CD4-positive, CD25-positive, alpha-beta regulatory T cell (primary cell): ENCODE data around the gene LTC4S. TPM values are rescaled to one million over a fixed set of nuclear protein-coding genes. Genes with fewer than 3 reads are reported as not detected.
"Not testable (repeated sequence)": the region's sequence is repeated elsewhere in the genome, so short reads cannot be mapped to it uniquely, and the experiment has no call there.

Experiments
- ATAC-seq, 2 donors: fragments of 150-1000 bp; cut with Tn5 transposase; one replicate each; pipeline ENCODE4 v1.10.0; 2021; ENCODE audit warnings: low read depth in 2 of 2, moderate number of reproducible peaks in 2 of 2, moderate library complexity in 1 of 2
- DNase-seq, 3 donors: peaks; one replicate each; pipeline versions ENCODE4 v3.0.0 to v3.0.0-alpha.2; 2012 to 2022; ENCODE audit warnings: mixed read lengths in 1 of 3
- H3K27ac ChIP-seq: one replicate; pipeline ENCODE4 v1.7.0; 2013; ENCODE audit warnings: mild to moderate bottlenecking, low read length; ENCODE audit not compliant: insufficient read depth, poor library complexity, severe bottlenecking
- H3K27me3 ChIP-seq: one replicate; pipeline ENCODE4 v1.7.0; 2013; ENCODE audit warnings: low read length; ENCODE audit not compliant: control insufficient read depth, insufficient read depth
- H3K36me3 ChIP-seq: one replicate; pipeline ENCODE4 v1.7.0; 2013; ENCODE audit warnings: mild to moderate bottlenecking, low read length, moderate library complexity; ENCODE audit not compliant: control insufficient read depth, insufficient read depth
- H3K4me1 ChIP-seq: 2 replicates; pipeline ENCODE4 v1.7.0; 2013; ENCODE audit warnings: mild to moderate bottlenecking, low read length; ENCODE audit not compliant: insufficient read depth, control insufficient read depth, poor library complexity, severe bottlenecking
- H3K4me3 ChIP-seq: one replicate; pipeline ENCODE4 v1.7.0; 2013; ENCODE audit warnings: low read depth, mild to moderate bottlenecking, low read length, moderate library complexity
- H3K9me3 ChIP-seq, 2 experiments: 1 replicate in 1 of 2; 2 replicates in 1 of 2; pipeline ENCODE4 v1.7.0; 2013; ENCODE audit warnings: low read length in 2 of 2, mild to moderate bottlenecking in 1 of 2, moderate library complexity in 1 of 2; ENCODE audit not compliant: control insufficient read depth in 2 of 2
- H3K27ac Mint-ChIP-seq, 3 donors: one replicate each; pipeline ENCODE4 v1.8.0; 2020 to 2022; ENCODE audit warnings: mild to moderate bottlenecking in 3 of 3, mixed read lengths in 3 of 3, moderate library complexity in 2 of 3
- H3K27me3 Mint-ChIP-seq: one replicate; pipeline ENCODE4 v1.8.0; 2022; ENCODE audit warnings: mild to moderate bottlenecking, mixed read lengths
- H3K36me3 Mint-ChIP-seq: one replicate; pipeline ENCODE4 v1.8.0; 2020; ENCODE audit warnings: mixed read lengths
- H3K4me1 Mint-ChIP-seq, 4 donors: one replicate each; pipeline ENCODE4 v1.8.0; 2020 to 2022; ENCODE audit warnings: mixed read lengths in 4 of 4, mild to moderate bottlenecking in 1 of 4
- H3K4me3 Mint-ChIP-seq, 4 donors: one replicate each; pipeline ENCODE4 v1.8.0; 2020 to 2022; ENCODE audit warnings: mild to moderate bottlenecking in 4 of 4, mixed read lengths in 4 of 4, moderate library complexity in 3 of 4
- H3K9me3 Mint-ChIP-seq, 7 donors: one replicate each; pipeline ENCODE4 v1.8.0; 2020 to 2022; ENCODE audit warnings: mixed read lengths in 7 of 7, mild to moderate bottlenecking in 3 of 7, moderate library complexity in 2 of 7
- polyA plus RNA-seq, 4 donors: library from polyadenylated mRNA; unstranded; fragments of 300-500 nt; fragmentation: Illumina TruSeq; gene quantifications; one replicate each; pipeline ENCODE4 v1.2.3, GENCODE V29; 2021
- total RNA-seq: library from RNA; stranded (reverse); gene quantifications from one replicate; pipeline ENCODE4 v1.2.3, GENCODE V29; 2022

Gene LTC4S, protein sequence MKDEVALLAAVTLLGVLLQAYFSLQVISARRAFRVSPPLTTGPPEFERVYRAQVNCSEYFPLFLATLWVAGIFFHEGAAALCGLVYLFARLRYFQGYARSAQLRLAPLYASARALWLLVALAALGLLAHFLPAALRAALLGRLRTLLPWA
- total RNA-seq (2.8 TPM), polyA plus RNA-seq (1 to 10 TPM in 2 of 4 donors, under 1 TPM in 2; 0.48 to 4.3 (median 1.3) TPM)

DNA sequence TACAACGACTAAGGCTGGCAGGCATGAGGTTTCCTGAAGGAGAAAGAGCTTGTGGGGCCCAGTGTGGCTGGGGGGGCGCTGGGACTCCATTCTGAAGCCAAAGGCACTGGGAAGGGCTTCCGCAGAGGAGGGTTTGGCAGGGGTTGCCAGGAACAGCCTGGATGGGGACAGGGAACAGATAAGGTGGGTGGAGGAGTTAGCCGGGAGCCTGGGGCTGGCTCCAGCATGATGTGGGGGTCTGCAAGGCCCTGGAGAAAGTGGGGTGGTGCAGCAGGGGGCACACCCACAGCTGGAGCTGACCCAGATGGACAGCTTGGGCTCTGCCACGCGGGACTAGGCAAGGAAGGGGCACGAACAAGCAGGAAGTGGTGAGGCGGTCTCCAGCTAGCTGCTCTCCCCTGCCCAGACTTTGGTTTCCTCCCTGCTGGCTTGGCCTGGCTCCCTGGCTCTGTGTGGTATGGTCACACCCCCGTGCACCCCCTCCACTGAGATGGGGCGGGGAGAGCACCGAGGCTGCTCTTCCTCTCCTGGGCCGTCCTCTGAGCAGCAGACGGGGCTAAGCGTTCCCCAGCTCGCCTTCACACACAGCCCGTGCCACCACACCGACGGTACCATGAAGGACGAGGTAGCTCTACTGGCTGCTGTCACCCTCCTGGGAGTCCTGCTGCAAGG, at the start of gene LTC4S:
Gene LTC4S, plus strand, starts transcription at position 519 of the 672 bp plus-strand sequence. Its CDS starts 95 bp downstream, at position 614.
- H3K4me3 ChIP-seq = no peak within 1 kb of the TSS
- peak; percentile 54 to 65 for ATAC-seq
- Mint-ChIP-seq H3K27me3 (no peaks in the 10 kb centered on the region), H3K9me3 (peaks cover 0 to 2% (median 0%) of the 10 kb centered on the region in 7 donors), H3K36me3 (peaks cover 9% of the 10 kb centered on the region), H3K27ac (peak within 1 kb of the TSS; percentile 73 to 86 (median 75)), H3K4me1 (peaks cover 0 to 38% (median 13%) of the 10 kb centered on the region in 4 donors), H3K4me3 (peak within 1 kb of the TSS; percentile 70 to 89 (median 76))
- H3K4me1 ChIP-seq = peaks cover 30% of the 10 kb centered on the region
- no peaks in the 10 kb centered on the region for H3K9me3 ChIP-seq
- H3K36me3 ChIP-seq = peaks cover 3% of the 10 kb centered on the region
- no peaks in the 10 kb centered on the region for H3K27me3 ChIP-seq
- peak in 2 of 3 donors; percentile 38 to 79 for DNase-seq
- no peak within 1 kb of the TSS for H3K27ac ChIP-seq

DNA sequence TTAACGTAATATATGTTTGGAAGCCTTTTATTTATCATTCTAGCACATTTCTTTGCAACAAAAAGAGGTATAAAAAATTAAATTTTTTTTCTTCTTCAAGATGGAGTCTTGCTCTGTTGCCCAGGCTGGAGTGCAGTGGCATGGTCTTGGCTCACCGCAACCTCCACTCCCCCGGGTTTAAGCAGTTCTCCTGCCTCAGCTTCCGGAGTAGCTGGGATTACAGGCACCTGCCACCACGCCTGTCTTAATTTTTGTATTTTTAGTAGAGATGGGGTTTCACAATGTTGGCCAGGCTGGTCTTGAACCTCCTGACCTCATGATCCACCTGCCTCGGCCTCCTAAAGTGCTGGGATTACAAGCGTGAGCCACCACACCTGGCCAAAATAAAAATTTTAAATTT, 49.7 kb upstream of the LTC4S start:
- not testable (repeated sequence) for H3K27me3 Mint-ChIP-seq, H3K27ac Mint-ChIP-seq, H3K4me3 ChIP-seq, DNase-seq, H3K9me3 Mint-ChIP-seq, H3K27ac ChIP-seq, ATAC-seq, H3K9me3 ChIP-seq, H3K4me3 Mint-ChIP-seq, H3K27me3 ChIP-seq
- peaks cover 10% of the 10 kb centered on the region for H3K36me3 ChIP-seq
- peaks cover 18% of the 10 kb centered on the region for H3K36me3 Mint-ChIP-seq
- H3K4me1 ChIP-seq = peaks cover 12% of the 10 kb centered on the region
- peaks cover 24 to 45% (median 31%) of the 10 kb centered on the region in 4 donors for H3K4me1 Mint-ChIP-seq

DNA sequence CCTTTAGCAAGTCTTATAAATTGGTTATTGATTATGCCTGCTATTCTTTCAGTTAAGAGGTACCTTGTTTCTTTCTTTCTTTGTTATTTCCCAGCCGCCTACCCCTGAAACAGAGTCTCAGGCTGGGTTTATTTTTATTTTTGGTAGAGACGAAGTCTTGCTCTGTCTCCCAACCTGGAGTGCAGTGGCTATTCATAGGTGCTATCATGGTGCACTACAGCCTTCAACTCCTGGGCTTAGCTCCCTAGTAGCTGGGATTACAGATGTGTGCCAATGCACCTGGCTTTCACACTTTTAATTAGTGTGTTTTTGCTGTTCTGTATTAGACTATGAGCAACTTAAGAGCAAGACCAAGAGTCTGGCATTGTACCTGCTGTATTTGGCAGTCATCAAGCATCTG, 46.9 kb upstream of the LTC4S start:
- H3K36me3 Mint-ChIP-seq = peaks cover 13% of the 10 kb centered on the region
- no peaks in the 10 kb centered on the region for H3K27me3 Mint-ChIP-seq
- peak overlapping the region in 1 of 3 donors; percentile 67 for H3K27ac Mint-ChIP-seq
- ATAC-seq (no peak), DNase-seq (no peak)
- H3K9me3 ChIP-seq = no peaks in the 10 kb centered on the region
- no peaks in the 10 kb centered on the region for H3K27me3 ChIP-seq
- no peaks in the 10 kb centered on the region for H3K9me3 Mint-ChIP-seq
- peak overlapping the region; percentile 3 for H3K4me3 ChIP-seq
- no peaks in the 10 kb centered on the region for H3K4me1 ChIP-seq
- peaks cover 6% of the 10 kb centered on the region for H3K36me3 ChIP-seq
- H3K4me3 Mint-ChIP-seq = peak overlapping the region in 3 of 4 donors; percentile 38 to 52 (median 42)
- peaks cover 13 to 43% (median 26%) of the 10 kb centered on the region in 4 donors for H3K4me1 Mint-ChIP-seq
- H3K27ac ChIP-seq = no peak overlapping the region

DNA sequence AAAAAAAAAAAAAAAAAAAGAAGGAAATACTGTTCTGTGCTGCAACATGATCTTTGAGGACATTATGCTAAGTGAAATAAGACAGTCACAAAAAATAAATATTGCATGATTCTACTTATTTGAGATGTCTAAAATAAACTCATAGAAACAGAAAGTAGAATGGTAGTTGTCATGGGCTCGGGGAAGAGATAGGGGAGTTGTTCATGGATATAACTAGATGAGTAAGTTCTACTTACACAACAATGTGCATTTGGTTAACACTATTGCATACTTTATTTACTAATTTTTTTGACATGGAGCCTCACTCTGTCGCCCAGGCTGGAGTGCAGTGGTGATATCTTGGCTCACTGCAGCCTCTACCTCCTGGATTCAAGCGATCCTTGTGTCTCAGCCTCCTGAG, 46.0 kb upstream of the LTC4S start:
- H3K9me3 ChIP-seq = no peaks in the 10 kb centered on the region
- Mint-ChIP-seq H3K27me3 (no peaks in the 10 kb centered on the region), H3K36me3 (peaks cover 13% of the 10 kb centered on the region), H3K4me3 (no peak overlapping the region), H3K4me1 (peaks cover 13 to 41% (median 26%) of the 10 kb centered on the region in 4 donors), H3K9me3 (no peaks in the 10 kb centered on the region), H3K27ac (peak overlapping the region in 1 of 3 donors; percentile 52)
- H3K4me1 ChIP-seq = no peaks in the 10 kb centered on the region
- H3K27me3 ChIP-seq = no peaks in the 10 kb centered on the region
- H3K27ac ChIP-seq = no peak overlapping the region
- peaks cover 6% of the 10 kb centered on the region for H3K36me3 ChIP-seq
- H3K4me3 ChIP-seq = no peak overlapping the region
- ATAC-seq (no peak), DNase-seq (no peak)

DNA sequence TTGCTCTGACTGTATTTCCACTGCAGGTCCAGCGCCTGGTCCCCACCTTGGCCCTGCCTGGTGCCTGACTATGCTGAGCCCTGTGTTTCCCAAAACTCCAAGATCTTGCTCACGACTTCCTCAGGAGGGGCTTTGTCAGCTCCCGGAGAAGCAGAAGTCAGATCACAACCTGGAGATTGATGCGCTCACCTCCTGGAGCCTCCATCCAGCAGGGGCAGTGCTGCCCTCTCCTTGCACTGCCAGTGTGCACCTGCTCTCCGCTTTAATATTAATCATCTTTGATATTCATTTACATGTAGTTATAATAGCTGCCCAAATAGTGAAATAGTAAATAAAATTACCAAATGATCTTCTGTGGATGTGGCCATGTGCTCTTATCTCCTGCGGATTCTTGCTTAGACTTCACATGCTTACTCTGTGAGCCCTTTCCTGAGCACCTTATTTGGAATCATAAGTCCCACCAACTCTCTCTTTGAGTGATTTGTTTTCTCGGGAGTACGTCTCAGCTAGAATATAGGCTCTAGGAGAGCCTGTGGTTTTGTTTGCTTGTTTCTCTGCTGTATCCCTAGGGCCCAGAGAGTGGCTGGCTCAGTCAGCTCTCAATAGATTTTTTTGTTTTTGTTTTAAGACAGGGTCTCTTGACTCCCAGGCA, 43.8 kb upstream of the LTC4S start:
- Mint-ChIP-seq H3K9me3 (no peaks in the 10 kb centered on the region), H3K4me1 (peaks cover 20 to 56% (median 44%) of the 10 kb centered on the region in 4 donors), H3K27ac (peak overlapping the region in 1 of 3 donors; percentile 38), H3K27me3 (no peaks in the 10 kb centered on the region), H3K4me3 (no peak overlapping the region), H3K36me3 (peaks cover 18% of the 10 kb centered on the region)
- Histone ChIP-seq H3K27ac (no peak overlapping the region), H3K27me3 (no peaks in the 10 kb centered on the region), H3K4me3 (no peak overlapping the region), H3K36me3 (peaks cover 6% of the 10 kb centered on the region), H3K9me3 (no peaks in the 10 kb centered on the region), H3K4me1 (peaks cover 15% of the 10 kb centered on the region)
- no peak for ATAC-seq
- no peak for DNase-seq

DNA sequence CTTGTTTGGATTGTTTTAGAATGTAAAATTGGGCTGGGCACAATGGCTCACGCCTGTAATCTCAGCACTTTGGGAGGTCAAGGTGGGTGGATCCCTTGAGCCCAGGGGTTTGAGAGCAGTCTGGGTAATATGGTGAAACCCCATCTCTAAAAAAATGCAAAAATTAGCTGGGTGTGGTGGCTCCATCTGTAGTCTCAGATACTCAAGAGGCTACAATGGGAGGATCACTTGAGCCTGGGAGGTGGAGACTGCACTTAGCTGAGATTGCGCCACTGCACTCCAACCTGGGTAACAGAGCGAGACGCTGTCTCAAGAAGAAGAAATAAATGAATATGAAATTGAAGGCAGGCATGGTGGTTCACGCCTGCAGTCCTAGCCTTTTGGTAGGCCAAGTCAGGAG, 39.8 kb upstream of the LTC4S start:
- H3K36me3 Mint-ChIP-seq = peaks cover 10% of the 10 kb centered on the region

DNA sequence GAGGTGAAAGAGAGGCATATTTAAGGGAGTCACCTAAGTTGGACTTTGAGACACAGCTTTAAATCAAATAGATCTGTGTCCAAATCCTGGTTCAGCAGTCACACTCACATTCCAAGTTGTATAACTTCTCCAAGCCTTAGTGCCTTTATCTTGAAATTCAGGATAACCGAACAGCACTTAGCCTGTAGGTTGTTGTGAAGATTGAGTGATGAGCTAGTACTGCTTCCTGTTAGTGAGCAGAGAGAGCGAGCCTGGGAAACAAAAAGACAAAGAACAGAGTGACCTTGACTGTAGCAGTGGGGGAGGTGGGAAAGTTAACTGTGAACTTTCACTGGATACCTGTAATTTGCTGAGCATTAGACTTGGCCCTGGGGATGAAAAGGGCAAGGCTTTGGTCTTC, 38.8 kb upstream of the LTC4S start:
- Mint-ChIP-seq H3K27me3 (no peaks in the 10 kb centered on the region), H3K4me3 (peak overlapping the region; percentile 6 to 58 (median 34)), H3K9me3 (no peaks in the 10 kb centered on the region), H3K36me3 (peaks cover 7% of the 10 kb centered on the region), H3K4me1 (peaks cover 19 to 62% (median 53%) of the 10 kb centered on the region in 4 donors), H3K27ac (peak overlapping the region; percentile 29 to 97 (median 71))
- Histone ChIP-seq H3K4me1 (peaks cover 43% of the 10 kb centered on the region), H3K4me3 (peak overlapping the region; percentile 54), H3K27ac (peak overlapping the region; percentile 16), H3K9me3 (no peaks in the 10 kb centered on the region), H3K27me3 (no peaks in the 10 kb centered on the region), H3K36me3 (peaks cover 3% of the 10 kb centered on the region)
- ATAC-seq = peak; percentile 57 to 66
- DNase-seq = peak in 1 of 3 donors; percentile 37

More for the DNA sequence above, 39.8 kb upstream of the LTC4S start:
- Mint-ChIP-seq H3K27me3 (no peaks in the 10 kb centered on the region), H3K9me3 (no peaks in the 10 kb centered on the region), H3K27ac (peak overlapping the region; percentile 29 to 74 (median 71)), H3K4me1 (peaks cover 18 to 61% (median 49%) of the 10 kb centered on the region in 4 donors), H3K4me3 (peak overlapping the region in 3 of 4 donors; percentile 6 to 50 (median 44))
- Histone ChIP-seq H3K36me3 (peaks cover 9% of the 10 kb centered on the region), H3K9me3 (no peaks in the 10 kb centered on the region), H3K27me3 (no peaks in the 10 kb centered on the region), H3K4me1 (peaks cover 32% of the 10 kb centered on the region), H3K27ac (no peak overlapping the region), H3K4me3 (peak overlapping the region; percentile 54)
- DNase-seq = no peak
- no peak for ATAC-seq
